B cell (primary cell): ENCODE data around the gene SLCO6A1. TPM values are rescaled to one million over a fixed set of nuclear protein-coding genes. Genes with fewer than 3 reads are reported as not detected.

Source experiments
- ATAC-seq: fragments of 200-7000 bp; cut with Tn5 transposase; one replicate; pipeline ENCODE4 v1.10.0; 2021; ENCODE audit warnings: low read depth, mild to moderate bottlenecking, moderate number of reproducible peaks, moderate library complexity
- CTCF ChIA-PET: fragments of 350-600 bp; sonication (Branson Sonifier 250); formaldehyde crosslinking; loops from one replicate; lab custom pipeline; 2021; ENCODE audit warnings: antibody characterized with exemption, inconsistent platforms; lab: Charles Lee
- POLR2A ChIA-PET: fragments of 350-600 bp; sonication (Branson Sonifier 250); formaldehyde crosslinking; loops from one replicate; lab custom pipeline; 2021; ENCODE audit warnings: antibody characterized with exemption; lab: Charles Lee
- DNase-seq: peaks from one replicate; pipeline ENCODE4 v3.0.0; 2013
- H2AFZ ChIP-seq: 2 replicates; pipeline ENCODE4 v1.6.1; 2012; ENCODE audit warnings: mild to moderate bottlenecking, low read depth, low read length; ENCODE audit not compliant: insufficient read depth, poor library complexity, severe bottlenecking
- H3K27ac ChIP-seq, 2 donors: 1 replicate in 1 of 2; 2 replicates in 1 of 2; pipeline ENCODE4 v1.5.1; 2012 to 2013; ENCODE audit warnings: low read length in 2 of 2, mild to moderate bottlenecking in 2 of 2, moderate library complexity in 1 of 2
- H3K27me3 ChIP-seq, 4 experiments: fragments of 200-600 bp in 1 of 4; sonication (generic) in 1 of 4; replicated peaks in 1 of 4; 1 replicate in 2 of 4; 2 replicates in 2 of 4; pipeline versions ENCODE4 v1.6.1 to v1.7.0; 2013 to 2016; ENCODE audit warnings: low read length in 3 of 4, mild to moderate bottlenecking in 2 of 4, mixed read lengths in 1 of 4, moderate library complexity in 1 of 4; ENCODE audit not compliant: insufficient read depth in 4 of 4, control insufficient read depth in 3 of 4; ENCODE audit errors: control extremely low read depth in 1 of 4
- H3K36me3 ChIP-seq, 2 experiments: replicated peaks in 1 of 2; 1 replicate in 1 of 2; 2 replicates in 1 of 2; pipeline versions ENCODE4 v1.6.1 to v1.7.1; 2013; ENCODE audit warnings: low read length in 1 of 2; ENCODE audit not compliant: insufficient read depth in 2 of 2, control insufficient read depth in 1 of 2; ENCODE audit errors: control extremely low read depth in 1 of 2, extremely low read depth in 1 of 2
- H3K4me1 ChIP-seq, 2 donors: fragments of 200-600 bp in 1 of 2; sonication (generic) in 1 of 2; 1 replicate in 1 of 2; 2 replicates in 1 of 2; pipeline versions ENCODE4 v1.5.1 to v1.6.1; 2013 to 2017; ENCODE audit warnings: low read length in 2 of 2; ENCODE audit not compliant: control insufficient read depth in 2 of 2, insufficient read depth in 2 of 2
- H3K4me2 ChIP-seq: replicated peaks from 2 replicates; pipeline ENCODE3; 2012; ENCODE audit warnings: mild to moderate bottlenecking, low read depth, low read length; ENCODE audit not compliant: poor library complexity, severe bottlenecking
- H3K4me3 ChIP-seq, 5 experiments: fragments of 200-600 bp in 1 of 5; sonication (generic) in 1 of 5; 1 replicate in 3 of 5; 2 replicates in 2 of 5; pipeline versions ENCODE4 v1.5.1 to v1.7.0; 2011 to 2016; ENCODE audit warnings: low read length in 4 of 5, mild to moderate bottlenecking in 4 of 5, low read depth in 2 of 5, control low read depth in 1 of 5, moderate library complexity in 1 of 5; ENCODE audit not compliant: insufficient read depth in 1 of 5; ENCODE audit errors: control extremely low read depth in 1 of 5, extremely low read depth in 1 of 5
- H3K79me2 ChIP-seq: fragments of 200-600 bp; sonication (generic); one replicate; pipeline ENCODE4 v1.6.0; 2016; ENCODE audit warnings: low read length; ENCODE audit not compliant: control insufficient read depth, insufficient read depth
- H3K9ac ChIP-seq: fragments of 200-600 bp; sonication (generic); 2 replicates; pipeline ENCODE4 v1.6.1; 2017; ENCODE audit warnings: mild to moderate bottlenecking, low read length, moderate library complexity
- H3K9me3 ChIP-seq, 3 donors: one replicate each; pipeline versions ENCODE4 v1.6.1 to v1.7.1; 2013; ENCODE audit warnings: low read length in 2 of 3; ENCODE audit not compliant: control insufficient read depth in 2 of 3, insufficient read depth in 1 of 3; ENCODE audit errors: control extremely low read depth in 1 of 3
- H4K20me1 ChIP-seq: 2 replicates; pipeline ENCODE4 v1.6.0; 2012; ENCODE audit warnings: mild to moderate bottlenecking, low read length; ENCODE audit not compliant: insufficient read depth, control insufficient read depth, poor library complexity, severe bottlenecking
- H3K27ac Mint-ChIP-seq: one replicate; pipeline ENCODE4 v1.8.0; 2021; ENCODE audit warnings: mixed read lengths
- H3K27me3 Mint-ChIP-seq: one replicate; pipeline ENCODE4 v1.8.0; 2021; ENCODE audit warnings: mixed read lengths
- H3K4me1 Mint-ChIP-seq: one replicate; pipeline ENCODE4 v1.8.0; 2021; ENCODE audit warnings: mixed read lengths
- H3K4me3 Mint-ChIP-seq: one replicate; pipeline ENCODE4 v1.8.0; 2021; ENCODE audit warnings: mixed read lengths
- H3K9me3 Mint-ChIP-seq: one replicate; pipeline ENCODE4 v1.8.0; 2022; ENCODE audit warnings: mixed read lengths; ENCODE audit not compliant: insufficient read depth
- EZH2 ChIP-seq: IDR thresholded peaks from 2 replicates; pipeline ENCODE4 v1.6.1; 2012; ENCODE audit warnings: borderline replicate concordance, low read depth, mild to moderate bottlenecking, moderate library complexity, low read length; ENCODE audit not compliant: insufficient read depth, poor library complexity, severe bottlenecking
- WGBS: methylation state at CpG from one replicate; pipeline ENCODE4 v1.1.5; 2013; ENCODE audit warnings: missing lambda C conversion rate; ENCODE audit not compliant: insufficient coverage; 5-methylcytosine and 5-hydroxymethylcytosine counted together
- intact Hi-C: fragments of 100-400 bp; cut with micrococcal nuclease; formaldehyde crosslinking; loops from one replicate; pipeline ENCODE4 v1.10.0; 2022
- polyA minus RNA-seq: library from RNA; depleted of rRNA, polyadenylated mRNA; stranded (reverse); fragments of >200 nt; gene quantifications from 2 replicates; pipeline ENCODE4 v1.2.3, GENCODE V29; 2012
- polyA plus RNA-seq: library from polyadenylated mRNA; depleted of rRNA; stranded (reverse); fragments of >200 nt; gene quantifications from 2 replicates; pipeline ENCODE4 v1.2.3, GENCODE V29; 2012
- total RNA-seq, 2 donors: library from RNA; stranded (reverse); fragments of 120-200 nt in 1 of 2; gene quantifications; 1 replicate in 1 of 2; 2 replicates in 1 of 2; pipeline versions ENCODE4 v1.2.3 to v1.2.4, GENCODE V29; 2013 to 2022
- TF ChIP-seq, protein P1 (sequence below): fragments of 200-600 bp; IDR thresholded peaks from one replicate; pipeline ENCODE4 v1.8.0; 2022; ENCODE audit warnings: antibody characterized with exemption, mild to moderate bottlenecking

Gene SLCO6A1, protein sequence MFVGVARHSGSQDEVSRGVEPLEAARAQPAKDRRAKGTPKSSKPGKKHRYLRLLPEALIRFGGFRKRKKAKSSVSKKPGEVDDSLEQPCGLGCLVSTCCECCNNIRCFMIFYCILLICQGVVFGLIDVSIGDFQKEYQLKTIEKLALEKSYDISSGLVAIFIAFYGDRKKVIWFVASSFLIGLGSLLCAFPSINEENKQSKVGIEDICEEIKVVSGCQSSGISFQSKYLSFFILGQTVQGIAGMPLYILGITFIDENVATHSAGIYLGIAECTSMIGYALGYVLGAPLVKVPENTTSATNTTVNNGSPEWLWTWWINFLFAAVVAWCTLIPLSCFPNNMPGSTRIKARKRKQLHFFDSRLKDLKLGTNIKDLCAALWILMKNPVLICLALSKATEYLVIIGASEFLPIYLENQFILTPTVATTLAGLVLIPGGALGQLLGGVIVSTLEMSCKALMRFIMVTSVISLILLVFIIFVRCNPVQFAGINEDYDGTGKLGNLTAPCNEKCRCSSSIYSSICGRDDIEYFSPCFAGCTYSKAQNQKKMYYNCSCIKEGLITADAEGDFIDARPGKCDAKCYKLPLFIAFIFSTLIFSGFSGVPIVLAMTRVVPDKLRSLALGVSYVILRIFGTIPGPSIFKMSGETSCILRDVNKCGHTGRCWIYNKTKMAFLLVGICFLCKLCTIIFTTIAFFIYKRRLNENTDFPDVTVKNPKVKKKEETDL
- not detected in 2 replicates for total RNA-seq
- total RNA-seq (2013), result not detected
- polyA plus RNA-seq, result not detected in 2 replicates
- not detected in 2 replicates for polyA minus RNA-seq

DNA sequence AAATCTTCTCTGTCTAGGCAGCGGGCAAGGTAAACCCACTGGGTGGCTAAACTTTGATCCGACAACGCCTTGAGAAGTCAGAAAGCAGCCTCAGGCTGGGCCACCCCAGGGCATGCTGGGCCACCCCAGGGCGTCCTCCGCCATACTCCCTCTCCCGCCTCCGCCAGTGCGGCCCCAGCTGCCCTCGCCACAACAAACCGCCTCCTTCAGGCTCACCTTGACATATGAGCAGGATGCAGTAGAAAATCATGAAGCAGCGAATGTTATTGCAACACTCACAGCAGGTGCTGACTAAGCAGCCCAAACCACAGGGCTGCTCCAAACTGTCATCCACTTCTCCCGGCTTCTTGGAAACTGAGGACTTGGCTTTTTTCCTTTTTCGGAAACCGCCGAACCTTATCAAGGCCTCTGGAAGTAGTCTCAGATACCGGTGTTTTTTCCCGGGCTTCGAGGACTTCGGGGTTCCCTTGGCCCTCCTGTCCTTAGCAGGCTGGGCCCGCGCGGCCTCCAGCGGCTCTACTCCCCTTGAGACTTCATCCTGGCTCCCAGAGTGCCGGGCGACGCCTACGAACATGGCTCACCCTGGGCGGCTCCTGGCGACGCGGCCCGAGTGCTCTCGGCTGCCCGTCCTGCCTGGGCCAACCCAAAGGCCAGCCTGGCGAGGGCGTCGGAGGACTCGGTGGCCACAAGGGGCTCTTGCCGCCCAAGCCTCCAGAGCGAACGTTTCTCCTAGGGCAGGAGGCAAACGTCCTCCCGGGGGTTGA lies at the start of gene SLCO6A1:
Gene SLCO6A1 (minus strand): TSS at position 731 of the 764 bp plus-strand sequence. CDS start 157 bp downstream, at position 574.
- no peaks in the 10 kb centered on the region for H3K9me3 Mint-ChIP-seq
- Histone ChIP-seq H3K4me2 (no peak within 1 kb of the TSS), H3K36me3 (no peaks in the 10 kb centered on the region), H4K20me1 (no peaks in the 10 kb centered on the region), H3K27ac (no peak within 1 kb of the TSS), H3K9me3 (peaks cover 0 to 3% (median 0%) of the 10 kb centered on the region in 3 donors), H2AFZ (no peak within 1 kb of the TSS), H3K79me2 (no peaks in the 10 kb centered on the region), H3K9ac (no peak within 1 kb of the TSS), H3K4me1 (no peaks in the 10 kb centered on the region), H3K27me3 (no peaks in the 10 kb centered on the region), H3K4me3 (no peak within 1 kb of the TSS)
- DNase-seq, result no peak
- ATAC-seq, result no peak
- no peaks in the 10 kb centered on the region for H3K4me1 Mint-ChIP-seq
- intact Hi-C loops, result no loop called here
- TF ChIP-seq EZH2, result no peak
- TF ChIP-seq, protein P1, sequence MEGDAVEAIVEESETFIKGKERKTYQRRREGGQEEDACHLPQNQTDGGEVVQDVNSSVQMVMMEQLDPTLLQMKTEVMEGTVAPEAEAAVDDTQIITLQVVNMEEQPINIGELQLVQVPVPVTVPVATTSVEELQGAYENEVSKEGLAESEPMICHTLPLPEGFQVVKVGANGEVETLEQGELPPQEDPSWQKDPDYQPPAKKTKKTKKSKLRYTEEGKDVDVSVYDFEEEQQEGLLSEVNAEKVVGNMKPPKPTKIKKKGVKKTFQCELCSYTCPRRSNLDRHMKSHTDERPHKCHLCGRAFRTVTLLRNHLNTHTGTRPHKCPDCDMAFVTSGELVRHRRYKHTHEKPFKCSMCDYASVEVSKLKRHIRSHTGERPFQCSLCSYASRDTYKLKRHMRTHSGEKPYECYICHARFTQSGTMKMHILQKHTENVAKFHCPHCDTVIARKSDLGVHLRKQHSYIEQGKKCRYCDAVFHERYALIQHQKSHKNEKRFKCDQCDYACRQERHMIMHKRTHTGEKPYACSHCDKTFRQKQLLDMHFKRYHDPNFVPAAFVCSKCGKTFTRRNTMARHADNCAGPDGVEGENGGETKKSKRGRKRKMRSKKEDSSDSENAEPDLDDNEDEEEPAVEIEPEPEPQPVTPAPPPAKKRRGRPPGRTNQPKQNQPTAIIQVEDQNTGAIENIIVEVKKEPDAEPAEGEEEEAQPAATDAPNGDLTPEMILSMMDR, result no peak
- H3K27me3 Mint-ChIP-seq, result no peaks in the 10 kb centered on the region
- no peak within 1 kb of the TSS for H3K4me3 Mint-ChIP-seq
- CTCF ChIA-PET, result no interaction called here
- no peak within 1 kb of the TSS for H3K27ac Mint-ChIP-seq
- POLR2A ChIA-PET, result no interaction called here
- 93% methylated on average over 43 of the region's 43 CpGs for WGBS
